Globus pallidus (tissue), 1 donor: ENCODE data around the gene KCNA1.

Experiments used
- DNase-seq: peaks from one replicate; pipeline ENCODE4 v3.0.0-alpha.2; 2015; ENCODE audit warnings: low spot score

KCNA1 gene

GRCh38 chr12:4960547-4960946 lies 50.8 kb downstream of the KCNA1 start:
- no peak for DNase-seq

- DNase-seq, result no peak
Measured at GRCh38 chr12:4961311-4961710, 51.6 kb downstream of the KCNA1 start.

DNA sequence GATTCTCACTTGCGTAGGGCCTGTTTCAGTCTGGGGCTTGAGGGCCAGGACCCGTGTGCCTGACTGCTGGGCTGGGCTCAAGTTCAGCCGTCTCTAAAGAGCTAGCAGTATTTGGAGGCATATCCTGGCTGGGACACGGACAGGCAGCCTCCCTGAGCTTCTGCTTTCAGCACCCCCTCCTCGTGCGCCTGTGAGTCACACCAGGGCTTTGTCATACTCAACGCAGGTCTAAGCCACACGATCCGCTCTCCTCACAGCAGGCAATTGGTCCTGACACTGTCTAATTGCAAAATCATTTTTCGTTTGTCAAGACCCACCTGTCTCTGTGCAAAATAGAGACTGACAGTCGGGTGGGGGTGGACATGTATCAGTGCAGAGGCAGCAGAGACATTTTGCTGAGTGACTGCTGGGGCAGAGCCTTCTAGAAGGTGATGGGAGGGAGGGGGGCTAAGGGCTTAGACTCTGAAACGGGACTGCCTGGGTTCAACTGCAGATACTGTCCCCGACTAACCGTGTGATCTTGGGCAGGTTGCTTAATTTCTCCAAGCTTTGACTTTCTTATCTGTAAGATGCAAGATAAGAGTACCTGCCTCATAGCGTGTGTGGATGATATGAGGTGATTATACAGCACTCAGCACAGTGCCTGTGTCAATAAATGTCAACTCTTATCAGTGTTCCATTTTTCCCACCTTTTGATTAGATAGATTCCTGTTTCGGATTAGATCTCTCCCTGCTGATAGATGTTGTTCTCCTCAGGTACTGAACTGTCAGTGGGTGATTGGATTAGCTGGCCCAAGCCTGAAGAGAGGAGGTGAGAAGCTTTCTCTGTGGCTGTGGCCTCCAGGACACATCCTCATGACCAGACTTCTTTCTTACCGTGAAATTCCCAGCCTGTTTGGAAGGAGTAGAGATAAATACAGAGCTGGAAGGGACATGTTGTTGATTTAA lies 53.1 kb downstream of the KCNA1 start:
- no peak for DNase-seq
